Adipocyte (in vitro differentiated cells): ENCODE data around the gene CNOT2.
A peak's percentile ranks its signal among the peaks of the same experiment; 100 is the strongest.

Source experiments
- DNase-seq: peaks from one replicate; pipeline ENCODE4 v3.0.0-alpha.2; 2015; ENCODE audit warnings: low read depth
- H3K27me3 ChIP-seq: replicated peaks from 2 replicates; pipeline ENCODE4 v1.7.0; 2013; ENCODE audit warnings: mild to moderate bottlenecking, low read length, moderate library complexity; ENCODE audit not compliant: control insufficient read depth, insufficient read depth
- H3K36me3 ChIP-seq: 2 replicates; pipeline ENCODE4 v1.7.0; 2013; ENCODE audit warnings: low read length, mild to moderate bottlenecking, moderate library complexity; ENCODE audit not compliant: control insufficient read depth, insufficient read depth, severe bottlenecking
- H3K4me1 ChIP-seq: 2 replicates; pipeline ENCODE4 v1.7.0; 2013; ENCODE audit warnings: mild to moderate bottlenecking, low read length, moderate library complexity; ENCODE audit not compliant: control insufficient read depth, insufficient read depth
- H3K4me3 ChIP-seq: 2 replicates; pipeline ENCODE4 v1.7.0; 2013; ENCODE audit warnings: mild to moderate bottlenecking, low read length, moderate library complexity
- H3K9ac ChIP-seq: 2 replicates; pipeline ENCODE4 v1.7.0; 2013; ENCODE audit warnings: mild to moderate bottlenecking, low read length, moderate library complexity
- H3K9me3 ChIP-seq: 2 replicates; pipeline ENCODE4 v1.7.0; 2013; ENCODE audit warnings: mild to moderate bottlenecking, low read length, moderate library complexity; ENCODE audit not compliant: control insufficient read depth

CNOT2 gene

DNA sequence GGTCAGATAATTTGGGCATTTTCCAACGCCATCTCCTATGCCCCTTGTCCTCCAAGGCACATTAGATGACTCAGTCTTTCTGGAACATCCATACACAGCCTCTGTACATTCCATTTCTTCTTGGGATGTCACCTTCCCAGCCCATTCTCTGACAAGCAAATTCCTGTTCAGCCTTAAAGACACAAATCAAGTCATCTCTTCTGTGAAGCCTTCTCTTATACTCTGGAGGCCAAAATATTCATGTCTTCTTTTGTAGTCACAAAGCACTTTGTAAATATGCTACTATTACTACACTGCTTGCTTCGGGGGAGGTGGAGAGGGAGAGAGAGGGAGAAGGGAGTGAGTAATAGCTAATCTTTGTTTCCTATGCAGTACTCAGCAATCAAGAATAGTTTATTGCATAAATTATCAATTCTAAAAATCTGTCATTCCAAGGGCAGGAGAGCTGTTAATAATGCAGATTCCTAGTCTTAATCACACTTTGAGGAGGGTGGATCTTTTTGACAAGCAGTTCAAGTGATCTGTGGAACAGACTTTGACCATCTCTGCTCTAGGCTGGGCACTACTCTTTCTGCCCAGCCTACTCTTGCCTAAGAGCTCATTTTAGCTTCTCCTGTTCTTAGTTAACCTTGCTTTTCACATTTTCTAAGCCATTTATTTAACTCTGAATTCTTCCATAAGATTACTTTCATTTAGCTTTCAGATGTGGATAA, 150.7 kb downstream of the CNOT2 start:
- DNase-seq, result peak; percentile 53

DNA sequence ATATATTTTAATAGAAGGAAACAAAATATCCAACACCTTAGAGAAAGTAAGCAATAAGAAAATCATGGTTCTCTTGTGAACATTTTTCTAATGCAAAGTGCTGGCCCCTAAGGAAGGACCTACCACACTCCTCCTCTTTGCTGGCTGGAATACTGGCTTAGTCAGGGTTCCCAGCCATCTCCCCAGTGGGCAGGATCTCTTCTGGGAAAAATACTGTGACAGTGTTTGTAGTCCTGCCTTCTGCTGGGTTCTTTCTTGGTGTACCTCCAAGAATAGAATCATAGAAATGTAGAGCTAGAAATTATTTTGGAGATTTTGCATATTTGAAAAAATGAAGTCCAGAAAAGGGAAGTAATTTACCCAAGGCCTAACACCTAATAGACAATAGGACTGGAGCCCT, 154.8 kb downstream of the CNOT2 start:
- no peak for DNase-seq
- Histone ChIP-seq H3K27me3 (no peaks in the 10 kb centered on the region), H3K4me3 (no peak overlapping the region), H3K4me1 (peaks cover 17% of the 10 kb centered on the region), H3K9me3 (no peaks in the 10 kb centered on the region), H3K9ac (no peak overlapping the region), H3K36me3 (no peaks in the 10 kb centered on the region)

More for the DNA sequence above, 150.7 kb downstream of the CNOT2 start:
- no peaks in the 10 kb centered on the region for H3K27me3 ChIP-seq
- H3K4me3 ChIP-seq, result peak overlapping the region; percentile 17
- H3K9ac ChIP-seq, result peak overlapping the region; percentile 2
- H3K36me3 ChIP-seq, result no peaks in the 10 kb centered on the region
- peaks cover 17% of the 10 kb centered on the region for H3K4me1 ChIP-seq
- peaks cover 12% of the 10 kb centered on the region for H3K9me3 ChIP-seq

GRCh38 chr12:70398862-70399261, 155.6 kb downstream of the CNOT2 start:
- peaks cover 11% of the 10 kb centered on the region for H3K4me1 ChIP-seq
- H3K27me3 ChIP-seq, result no peaks in the 10 kb centered on the region
- no peak for DNase-seq
- no peak overlapping the region for H3K9ac ChIP-seq
- H3K4me3 ChIP-seq, result no peak overlapping the region
- no peaks in the 10 kb centered on the region for H3K36me3 ChIP-seq
- no peaks in the 10 kb centered on the region for H3K9me3 ChIP-seq

DNA sequence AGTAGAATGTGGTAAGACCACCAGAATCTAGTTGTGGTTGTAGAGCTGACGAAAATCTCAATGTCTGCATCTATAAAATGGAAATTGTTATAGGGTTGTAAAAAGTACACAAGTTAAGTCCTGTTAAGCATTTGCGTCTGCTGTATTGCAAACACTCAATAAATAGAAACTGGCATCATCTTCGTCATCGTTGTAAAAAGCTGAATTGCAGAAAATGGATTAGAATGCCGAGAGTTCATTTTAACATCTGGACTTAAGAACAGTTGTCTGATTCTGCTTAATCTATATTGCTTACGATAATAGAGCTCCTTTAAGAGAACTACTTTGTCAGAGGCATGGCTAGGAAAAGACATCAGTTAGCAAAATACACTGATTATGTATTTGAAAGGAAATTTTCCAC, 156.1 kb downstream of the CNOT2 start:
- no peak for DNase-seq
- no peak overlapping the region for H3K4me3 ChIP-seq
- no peaks in the 10 kb centered on the region for H3K9me3 ChIP-seq
- H3K4me1 ChIP-seq, result peaks cover 6% of the 10 kb centered on the region
- no peaks in the 10 kb centered on the region for H3K27me3 ChIP-seq
- H3K9ac ChIP-seq, result no peak overlapping the region
- H3K36me3 ChIP-seq, result no peaks in the 10 kb centered on the region

DNA sequence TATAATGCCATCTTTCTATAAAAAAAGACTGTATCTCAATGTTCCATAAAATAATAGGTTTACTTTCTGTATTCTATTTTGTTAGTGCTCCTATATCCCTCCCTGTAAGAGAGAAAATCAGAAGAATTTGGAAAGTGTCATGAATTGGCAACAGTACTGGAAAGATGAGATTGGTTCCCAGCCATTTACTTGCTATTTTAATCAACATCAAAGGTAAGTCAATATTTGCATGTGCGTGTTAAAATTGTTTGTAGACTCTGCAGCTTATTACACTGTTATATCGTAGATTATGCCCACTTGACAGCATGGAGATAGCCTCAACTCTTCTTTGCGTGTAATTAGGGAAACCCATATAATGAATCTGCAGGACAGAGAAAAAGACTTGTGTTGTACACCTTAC, 156.9 kb downstream of the CNOT2 start:
- no peaks in the 10 kb centered on the region for H3K36me3 ChIP-seq
- no peaks in the 10 kb centered on the region for H3K4me1 ChIP-seq
- no peak overlapping the region for H3K9ac ChIP-seq
- H3K9me3 ChIP-seq, result no peaks in the 10 kb centered on the region
- H3K4me3 ChIP-seq, result no peak overlapping the region
- H3K27me3 ChIP-seq, result no peaks in the 10 kb centered on the region
- no peak for DNase-seq

GRCh38 chr12:70402597-70402996, 159.4 kb downstream of the CNOT2 start:
- no peak for DNase-seq

GRCh38 chr12:70403826-70404225, 160.6 kb downstream of the CNOT2 start:
- no peaks in the 10 kb centered on the region for H3K4me1 ChIP-seq
- no peak overlapping the region for H3K9ac ChIP-seq
- no peaks in the 10 kb centered on the region for H3K36me3 ChIP-seq
- DNase-seq, result no peak
- H3K4me3 ChIP-seq, result no peak overlapping the region
- H3K9me3 ChIP-seq, result no peaks in the 10 kb centered on the region
- no peaks in the 10 kb centered on the region for H3K27me3 ChIP-seq

More at GRCh38 chr12:70402597-70402996, 159.4 kb downstream of the CNOT2 start:
- Histone ChIP-seq H3K36me3 (no peaks in the 10 kb centered on the region), H3K9ac (no peak overlapping the region), H3K9me3 (no peaks in the 10 kb centered on the region), H3K4me3 (no peak overlapping the region), H3K27me3 (no peaks in the 10 kb centered on the region), H3K4me1 (no peaks in the 10 kb centered on the region)
